Suprapubic skin (tissue), 4 donors: ENCODE measurements around the gene DNAI4. TPM values are rescaled to one million over a fixed set of nuclear protein-coding genes. Genes with fewer than 3 reads are reported as not detected.

Experiments used
- DNase-seq, 2 donors: peaks; one replicate each; pipeline ENCODE4 v3.0.0-alpha.2; 2019; ENCODE audit warnings: low spot score in 2 of 2
- H3K27ac ChIP-seq: fragments of 200-600 bp; sonication (generic); one replicate; pipeline ENCODE4 v1.5.1; 2019
- H3K27me3 ChIP-seq: fragments of 200-600 bp; sonication (generic); one replicate; pipeline ENCODE4 v1.5.1; 2019
- H3K36me3 ChIP-seq: fragments of 200-600 bp; sonication (generic); one replicate; pipeline ENCODE4 v1.5.1; 2019
- H3K4me1 ChIP-seq: fragments of 200-600 bp; sonication (generic); one replicate; pipeline ENCODE4 v1.5.1; 2019
- H3K4me3 ChIP-seq: fragments of 200-600 bp; sonication (generic); one replicate; pipeline ENCODE4 v1.5.1; 2019; ENCODE audit warnings: mild to moderate bottlenecking
- H3K9me3 ChIP-seq: fragments of 200-600 bp; sonication (generic); one replicate; pipeline ENCODE4 v1.5.1; 2019
- EP300 ChIP-seq: sonication (generic); formaldehyde crosslinking; IDR thresholded peaks from one replicate; pipeline ENCODE4 v1.6.1; 2017; ENCODE audit warnings: antibody characterized with exemption
- POLR2A ChIP-seq, 2 donors: fragments of 450-650 bp; IDR thresholded peaks; one replicate each; pipeline ENCODE4 v1.6.1; 2017; ENCODE audit warnings: antibody characterized with exemption in 2 of 2, mild to moderate bottlenecking in 2 of 2, moderate library complexity in 2 of 2
- POLR2AphosphoS5 ChIP-seq, 3 donors: sonication (generic); formaldehyde crosslinking; IDR thresholded peaks; one replicate each; pipeline ENCODE4 v1.6.1; 2017; ENCODE audit warnings: antibody characterized with exemption in 3 of 3
- WGBS: methylation state at CpG from one replicate; pipeline ENCODE4 v1.1.5; 2018; 5-methylcytosine and 5-hydroxymethylcytosine counted together
- total RNA-seq, 4 donors: library from RNA; depleted of rRNA; stranded (reverse); fragments of >200 nt; gene quantifications; one replicate each; pipeline ENCODE4 v1.1.0, GENCODE V29; 2016
- TF ChIP-seq, protein P1 (sequence below), 2 donors: fragments of 200-600 bp in 1 of 2; fragments of 450-650 bp in 1 of 2; sonication (generic) in 1 of 2; IDR thresholded peaks; one replicate each; pipeline ENCODE4 v1.5.1; 2016 to 2019; ENCODE audit warnings: antibody characterized with exemption in 2 of 2, mild to moderate bottlenecking in 1 of 2, moderate library complexity in 1 of 2

Gene DNAI4
- total RNA-seq, 4 donors from 2014 or later: 1.5 to 3.7 (median 3.3) TPM

- DNase-seq: no peak
- TF ChIP-seq, protein P1, sequence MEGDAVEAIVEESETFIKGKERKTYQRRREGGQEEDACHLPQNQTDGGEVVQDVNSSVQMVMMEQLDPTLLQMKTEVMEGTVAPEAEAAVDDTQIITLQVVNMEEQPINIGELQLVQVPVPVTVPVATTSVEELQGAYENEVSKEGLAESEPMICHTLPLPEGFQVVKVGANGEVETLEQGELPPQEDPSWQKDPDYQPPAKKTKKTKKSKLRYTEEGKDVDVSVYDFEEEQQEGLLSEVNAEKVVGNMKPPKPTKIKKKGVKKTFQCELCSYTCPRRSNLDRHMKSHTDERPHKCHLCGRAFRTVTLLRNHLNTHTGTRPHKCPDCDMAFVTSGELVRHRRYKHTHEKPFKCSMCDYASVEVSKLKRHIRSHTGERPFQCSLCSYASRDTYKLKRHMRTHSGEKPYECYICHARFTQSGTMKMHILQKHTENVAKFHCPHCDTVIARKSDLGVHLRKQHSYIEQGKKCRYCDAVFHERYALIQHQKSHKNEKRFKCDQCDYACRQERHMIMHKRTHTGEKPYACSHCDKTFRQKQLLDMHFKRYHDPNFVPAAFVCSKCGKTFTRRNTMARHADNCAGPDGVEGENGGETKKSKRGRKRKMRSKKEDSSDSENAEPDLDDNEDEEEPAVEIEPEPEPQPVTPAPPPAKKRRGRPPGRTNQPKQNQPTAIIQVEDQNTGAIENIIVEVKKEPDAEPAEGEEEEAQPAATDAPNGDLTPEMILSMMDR (IDR thresholded peaks at IDR 0.05): no peak
- TF ChIP-seq EP300: no peak
- no peak for TF ChIP-seq POLR2AphosphoS5 (IDR thresholded peaks at IDR 0.05)
- no peak for TF ChIP-seq POLR2A (IDR thresholded peaks at IDR 0.05)
- H3K36me3 ChIP-seq: no peaks in the 10 kb centered on the region
- H3K4me3 ChIP-seq: no peak overlapping the region
- H3K27me3 ChIP-seq: no peaks in the 10 kb centered on the region
- H3K9me3 ChIP-seq: no peaks in the 10 kb centered on the region
- H3K27ac ChIP-seq: no peak overlapping the region
- peaks cover 54% of the 10 kb centered on the region for H3K4me1 ChIP-seq
Observed at GRCh38 chr1:66927528-66927927, 2.9 kb upstream of the DNAI4 start.

- 26% methylated on average over 9 of the region's 9 CpGs for WGBS
- TF ChIP-seq POLR2AphosphoS5 (IDR thresholded peaks at IDR 0.05) (no peak), POLR2A (IDR thresholded peaks at IDR 0.05) (no peak), EP300 (peak; percentile 0)
Observed at GRCh38 chr1:66925944-66926343, 1.3 kb upstream of the DNAI4 start.

DNA sequence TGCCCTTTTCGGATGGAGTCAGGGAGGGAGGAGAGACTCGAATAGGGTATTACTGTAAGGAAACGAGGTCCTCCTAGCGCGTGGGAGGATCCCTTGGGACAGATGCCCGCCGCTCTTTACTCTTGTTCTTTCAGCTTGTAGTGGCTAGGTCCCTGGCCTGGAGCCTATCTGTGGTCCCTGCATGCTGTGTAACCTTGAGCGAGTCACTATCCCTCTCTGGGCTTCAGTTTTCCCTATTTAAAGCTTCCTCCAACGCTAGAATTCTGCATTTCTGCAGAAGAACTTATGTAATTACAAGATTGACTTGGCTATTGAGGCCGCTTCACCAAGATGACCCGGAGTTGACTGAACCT is 878 bp upstream of the DNAI4 start:
- DNase-seq: no peak
- no peaks in the 10 kb centered on the region for H3K9me3 ChIP-seq
- no peaks in the 10 kb centered on the region for H3K36me3 ChIP-seq
- H3K4me1 ChIP-seq: peaks cover 38% of the 10 kb centered on the region
- no peaks in the 10 kb centered on the region for H3K27me3 ChIP-seq
- peak overlapping the region; percentile 82 for H3K4me3 ChIP-seq
- TF ChIP-seq POLR2A (IDR thresholded peaks at IDR 0.05) (no peak), EP300 (no peak), POLR2AphosphoS5 (IDR thresholded peaks at IDR 0.05) (no peak)
- TF ChIP-seq, protein P1 (IDR thresholded peaks at IDR 0.05): no peak
- WGBS: 6% methylated on average over 11 of the region's 11 CpGs
- peak overlapping the region; percentile 95 for H3K27ac ChIP-seq

More at GRCh38 chr1:66925944-66926343, 1.3 kb upstream of the DNAI4 start:
- Histone ChIP-seq H3K27ac (peak overlapping the region; percentile 95), H3K27me3 (no peaks in the 10 kb centered on the region), H3K4me3 (peak overlapping the region; percentile 82), H3K4me1 (peaks cover 38% of the 10 kb centered on the region), H3K9me3 (no peaks in the 10 kb centered on the region), H3K36me3 (no peaks in the 10 kb centered on the region)
- no peak for DNase-seq

DNA sequence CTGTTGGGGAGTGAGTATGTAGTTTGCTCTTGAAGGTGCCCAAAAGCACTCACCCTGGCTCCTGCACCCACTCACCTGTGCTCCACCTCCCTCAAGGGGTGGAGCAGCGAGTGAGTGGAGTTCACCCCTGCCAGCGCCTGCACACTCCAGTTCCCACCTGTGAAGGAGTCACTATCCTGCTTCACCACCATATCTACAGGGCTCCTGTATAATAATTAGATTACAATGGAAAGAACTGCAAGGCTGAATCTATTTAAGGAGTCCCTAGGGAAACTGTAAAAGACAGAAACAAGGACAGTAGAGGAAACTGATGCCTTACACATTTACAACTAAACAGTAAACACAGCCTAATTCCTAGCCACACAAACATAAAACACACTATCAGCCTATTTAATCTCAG is 4.1 kb downstream of the DNAI4 start:
- H3K36me3 ChIP-seq: no peaks in the 10 kb centered on the region
- no peaks in the 10 kb centered on the region for H3K9me3 ChIP-seq
- H3K4me3 ChIP-seq: no peak overlapping the region
- peaks cover 14% of the 10 kb centered on the region for H3K4me1 ChIP-seq
- no peak for TF ChIP-seq POLR2AphosphoS5 (IDR thresholded peaks at IDR 0.05)
- TF ChIP-seq, protein P1 (IDR thresholded peaks at IDR 0.05): no peak
- TF ChIP-seq EP300: no peak
- no peak for TF ChIP-seq POLR2A (IDR thresholded peaks at IDR 0.05)
- H3K27ac ChIP-seq: no peak overlapping the region
- no peaks in the 10 kb centered on the region for H3K27me3 ChIP-seq
- 100% methylated on average over 2 of the region's 2 CpGs for WGBS
- DNase-seq: no peak

GRCh38 chr1:66919828-66920227 is 4.8 kb downstream of the DNAI4 start:
- DNase-seq: no peak
- no peaks in the 10 kb centered on the region for H3K36me3 ChIP-seq
- TF ChIP-seq POLR2AphosphoS5 (IDR thresholded peaks at IDR 0.05) (no peak), EP300 (no peak), POLR2A (IDR thresholded peaks at IDR 0.05) (no peak)
- TF ChIP-seq, protein P1 (IDR thresholded peaks at IDR 0.05): no peak
- no peak overlapping the region for H3K27ac ChIP-seq
- H3K9me3 ChIP-seq: no peaks in the 10 kb centered on the region
- H3K4me3 ChIP-seq: no peak overlapping the region
- H3K27me3 ChIP-seq: no peaks in the 10 kb centered on the region
- 86% methylated on average over 3 of the region's 3 CpGs for WGBS
- peaks cover 13% of the 10 kb centered on the region for H3K4me1 ChIP-seq

DNA sequence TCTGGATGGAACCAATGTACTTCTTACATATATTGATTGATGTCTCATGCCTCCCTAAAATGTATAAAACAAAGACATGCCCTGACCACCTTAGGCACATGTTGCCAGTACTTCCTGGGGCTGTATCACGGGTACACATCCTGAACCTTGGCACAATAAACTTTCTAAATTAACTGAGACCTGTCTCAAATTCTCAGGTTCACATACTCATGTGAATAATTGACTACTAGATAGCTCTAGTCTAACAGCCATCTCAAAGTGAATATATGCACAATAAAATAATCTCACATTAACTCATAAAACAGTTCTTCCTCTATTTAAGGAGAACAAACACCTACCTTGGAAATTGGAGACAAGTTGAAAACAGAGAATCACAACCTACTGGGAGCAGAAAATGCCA is 5.6 kb downstream of the DNAI4 start:
- TF ChIP-seq, protein P1 (IDR thresholded peaks at IDR 0.05): no peak
- TF ChIP-seq POLR2A (IDR thresholded peaks at IDR 0.05): no peak
- no peak for TF ChIP-seq POLR2AphosphoS5 (IDR thresholded peaks at IDR 0.05)
- TF ChIP-seq EP300: no peak
- WGBS: 83% methylated on average over 1 of the region's 1 CpG
- H3K4me3 ChIP-seq: no peak overlapping the region

More for the DNA sequence above, 5.6 kb downstream of the DNAI4 start:
- H3K9me3 ChIP-seq: no peaks in the 10 kb centered on the region
- H3K27ac ChIP-seq: peak overlapping the region; percentile 0
- no peak for DNase-seq
- peaks cover 12% of the 10 kb centered on the region for H3K4me1 ChIP-seq
- no peaks in the 10 kb centered on the region for H3K36me3 ChIP-seq
- no peaks in the 10 kb centered on the region for H3K27me3 ChIP-seq
